HEK293 (cell line): ENCODE measurements around the gene RBBP8.

Experiments used
- CTCF ChIA-PET: fragments of 350-600 bp; formaldehyde crosslinking; extraction: SDS; loops from one replicate; lab custom pipeline; 2021; ENCODE audit warnings: antibody characterized with exemption; lab: Yijun Ruan, JAX
- POLR2A ChIA-PET: fragments of 300-600 bp; formaldehyde crosslinking; extraction: SDS; loops from one replicate; lab custom pipeline; 2020; ENCODE audit warnings: antibody characterized with exemption, inconsistent platforms; lab: Yijun Ruan, JAX
- H3K27ac ChIP-seq: fragments of 200-500 bp; sonication (Bioruptor generic); 2 replicates; pipeline ENCODE4 v1.5.1; 2014; ENCODE audit warnings: low read depth, low read length, control low read depth, inconsistent platforms; ENCODE audit errors: extremely low read depth
- H3K36me3 ChIP-seq, 2 experiments: fragments of 200-500 bp in 1 of 2; sonication (Bioruptor generic) in 1 of 2; 1 replicate in 1 of 2; 2 replicates in 1 of 2; pipeline ENCODE4 v1.5.1; 2014 to 2017; ENCODE audit warnings: inconsistent platforms in 2 of 2, low read length in 2 of 2; ENCODE audit not compliant: control insufficient read depth in 2 of 2, insufficient read depth in 1 of 2
- H3K4me1 ChIP-seq: fragments of 200-500 bp; sonication (Bioruptor generic); 2 replicates; pipeline ENCODE4 v1.5.1; 2014; ENCODE audit warnings: mild to moderate bottlenecking, low read length, inconsistent platforms; ENCODE audit not compliant: control insufficient read depth, insufficient read depth
- H3K4me3 ChIP-seq: 2 replicates; pipeline ENCODE4 v1.5.1; 2011; ENCODE audit warnings: low read depth, mild to moderate bottlenecking, control low read depth, low read length, moderate library complexity
- H3K9me3 ChIP-seq: fragments of 200-500 bp; sonication (Bioruptor generic); 2 replicates; pipeline ENCODE4 v1.5.1; 2014; ENCODE audit warnings: low read depth, low read length, inconsistent platforms; ENCODE audit not compliant: control insufficient read depth, insufficient read depth
- GLI4 ChIP-seq: fragments of 450-650 bp; formaldehyde crosslinking; IDR thresholded peaks from 2 replicates; pipeline ENCODE4 v1.5.1; 2016; ENCODE audit warnings: missing biosample characterization, missing genetic modification characterization
- HOXC10 ChIP-seq: sonication (generic); formaldehyde crosslinking; IDR thresholded peaks from 2 replicates; pipeline ENCODE4 v1.8.1; 2023; ENCODE audit warnings: mild to moderate bottlenecking, missing genetic modification reagents
- PRDM1 ChIP-seq: fragments of 450-650 bp; formaldehyde crosslinking; IDR thresholded peaks from 2 replicates; pipeline ENCODE4; 2016; ENCODE audit warnings: missing biosample characterization, missing genetic modification characterization
- TCF7L2 ChIP-seq: IDR thresholded peaks from 2 replicates; pipeline ENCODE4 v1.6.1; 2011; ENCODE audit warnings: low read depth, mild to moderate bottlenecking, inconsistent platforms, low read length, moderate library complexity, borderline replicate concordance
- WT1 ChIP-seq: fragments of 450-650 bp; formaldehyde crosslinking; IDR thresholded peaks from 2 replicates; pipeline ENCODE4 v1.5.1; 2016; ENCODE audit warnings: missing biosample characterization, missing genetic modification characterization
- ZEB2 ChIP-seq: fragments of 450-650 bp; formaldehyde crosslinking; IDR thresholded peaks from 2 replicates; pipeline ENCODE4 v1.5.1; 2016; ENCODE audit warnings: missing biosample characterization, missing genetic modification characterization
- ZNF121 ChIP-seq: fragments of 450-650 bp; formaldehyde crosslinking; IDR thresholded peaks from 2 replicates; pipeline ENCODE4 v1.5.1; 2016; ENCODE audit warnings: missing biosample characterization, missing genetic modification characterization
- ZNF175 ChIP-seq: fragments of 450-650 bp; formaldehyde crosslinking; IDR thresholded peaks from 2 replicates; pipeline ENCODE4 v1.5.1; 2016; ENCODE audit warnings: missing biosample characterization, missing genetic modification characterization
- ZNF221 ChIP-seq: fragments of 450-650 bp; formaldehyde crosslinking; IDR thresholded peaks from 2 replicates; pipeline ENCODE4 v1.5.1; 2017; ENCODE audit warnings: missing biosample characterization, missing genetic modification characterization, borderline replicate concordance
- ZNF23 ChIP-seq: fragments of 450-650 bp; formaldehyde crosslinking; IDR thresholded peaks from 2 replicates; pipeline ENCODE4 v1.5.1; 2016; ENCODE audit warnings: missing biosample characterization, missing genetic modification characterization, borderline replicate concordance
- ZNF24 ChIP-seq: fragments of 450-650 bp; formaldehyde crosslinking; IDR thresholded peaks from 2 replicates; pipeline ENCODE4 v1.5.1; 2016; ENCODE audit warnings: missing biosample characterization, missing genetic modification characterization
- ZNF274 ChIP-seq, 2 experiments: fragments of 200-500 bp in 1 of 2; fragments of 450-650 bp in 1 of 2; sonication (Bioruptor generic) in 1 of 2; formaldehyde crosslinking in 1 of 2; IDR thresholded peaks; 2 replicates each; pipeline versions ENCODE4 v1.5.1 to v1.6.1; 2014 to 2016; ENCODE audit warnings: borderline replicate concordance in 1 of 2, inconsistent platforms in 1 of 2, low read length in 1 of 2, missing biosample characterization in 1 of 2, missing genetic modification characterization in 1 of 2
- ZNF302 ChIP-seq: fragments of 450-650 bp; formaldehyde crosslinking; IDR thresholded peaks from 2 replicates; pipeline ENCODE4 v1.5.1; 2016; ENCODE audit warnings: missing biosample characterization, missing genetic modification characterization, low read depth
- ZNF518A ChIP-seq: fragments of 450-650 bp; formaldehyde crosslinking; conservative IDR thresholded peaks from 2 replicates; pipeline ENCODE4 v1.5.1; 2016; ENCODE audit warnings: low read depth, missing biosample characterization, missing genetic modification characterization
- ZNF529 ChIP-seq: fragments of 450-650 bp; formaldehyde crosslinking; IDR thresholded peaks from 2 replicates; pipeline ENCODE4 v1.5.1; 2017; ENCODE audit warnings: missing genetic modification characterization, missing biosample characterization; ENCODE audit not compliant: insufficient replicate concordance
- ZNF610 ChIP-seq: fragments of 450-650 bp; formaldehyde crosslinking; IDR thresholded peaks from 2 replicates; pipeline ENCODE4 v1.5.1; 2016; ENCODE audit warnings: missing biosample characterization, missing genetic modification characterization, borderline replicate concordance
- ZNF621 ChIP-seq: fragments of 450-650 bp; formaldehyde crosslinking; IDR thresholded peaks from 2 replicates; pipeline ENCODE4 v1.5.1; 2017; ENCODE audit warnings: missing biosample characterization, missing genetic modification characterization
- ZNF658 ChIP-seq: fragments of 450-650 bp; formaldehyde crosslinking; IDR thresholded peaks from 2 replicates; pipeline ENCODE4; 2016; ENCODE audit warnings: missing biosample characterization, missing genetic modification characterization
- ZNF664 ChIP-seq: fragments of 450-650 bp; formaldehyde crosslinking; IDR thresholded peaks from 2 replicates; pipeline ENCODE4 v1.5.1; 2016; ENCODE audit warnings: missing biosample characterization, missing genetic modification characterization
- ZNF785 ChIP-seq: fragments of 450-650 bp; formaldehyde crosslinking; IDR thresholded peaks from 2 replicates; pipeline ENCODE4 v1.5.1; 2016; ENCODE audit warnings: missing biosample characterization, missing genetic modification characterization
- TF ChIP-seq, protein P1 (sequence below): fragments of 450-650 bp; formaldehyde crosslinking; IDR thresholded peaks from 2 replicates; pipeline ENCODE4 v1.5.1; 2017; ENCODE audit warnings: missing biosample characterization, missing genetic modification characterization
- TF ChIP-seq, protein P2 (sequence below): fragments of 450-650 bp; formaldehyde crosslinking; IDR thresholded peaks from 2 replicates; pipeline ENCODE4 v1.5.1; 2016; ENCODE audit warnings: missing biosample characterization, missing genetic modification characterization, borderline replicate concordance
- TF ChIP-seq, protein P3 (sequence below): fragments of 450-650 bp; formaldehyde crosslinking; IDR thresholded peaks from 2 replicates; pipeline ENCODE4 v1.5.1; 2016; ENCODE audit warnings: missing biosample characterization, missing genetic modification characterization

The RBBP8 gene

DNA sequence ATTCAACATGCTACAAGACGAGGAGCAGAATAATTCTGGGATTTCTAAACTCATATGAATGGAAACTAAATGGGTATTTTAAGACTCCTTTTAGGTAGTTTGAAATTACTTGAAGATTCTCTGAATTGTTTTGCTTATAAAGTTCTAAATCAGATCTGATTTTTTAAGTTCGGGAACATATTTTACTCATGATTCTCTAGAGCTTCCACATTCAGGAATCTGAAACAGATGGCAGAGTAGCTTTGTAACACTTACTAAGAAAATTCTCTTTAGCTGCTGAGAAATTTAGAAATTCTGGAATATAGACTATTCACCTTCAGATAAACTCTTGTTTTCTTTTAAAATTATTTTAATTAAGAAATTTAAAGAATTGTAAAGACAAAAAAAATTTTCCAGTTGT is 13.7 kb downstream of the RBBP8 start (continued):
- TF ChIP-seq, protein P1, sequence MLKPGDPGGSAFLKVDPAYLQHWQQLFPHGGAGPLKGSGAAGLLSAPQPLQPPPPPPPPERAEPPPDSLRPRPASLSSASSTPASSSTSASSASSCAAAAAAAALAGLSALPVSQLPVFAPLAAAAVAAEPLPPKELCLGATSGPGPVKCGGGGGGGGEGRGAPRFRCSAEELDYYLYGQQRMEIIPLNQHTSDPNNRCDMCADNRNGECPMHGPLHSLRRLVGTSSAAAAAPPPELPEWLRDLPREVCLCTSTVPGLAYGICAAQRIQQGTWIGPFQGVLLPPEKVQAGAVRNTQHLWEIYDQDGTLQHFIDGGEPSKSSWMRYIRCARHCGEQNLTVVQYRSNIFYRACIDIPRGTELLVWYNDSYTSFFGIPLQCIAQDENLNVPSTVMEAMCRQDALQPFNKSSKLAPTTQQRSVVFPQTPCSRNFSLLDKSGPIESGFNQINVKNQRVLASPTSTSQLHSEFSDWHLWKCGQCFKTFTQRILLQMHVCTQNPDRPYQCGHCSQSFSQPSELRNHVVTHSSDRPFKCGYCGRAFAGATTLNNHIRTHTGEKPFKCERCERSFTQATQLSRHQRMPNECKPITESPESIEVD = no peak
- TF ChIP-seq HOXC10 = no peak
- no peak for TF ChIP-seq ZNF610 (tag by site-specific recombination)
- no peak for TF ChIP-seq TCF7L2
- no peak for TF ChIP-seq GLI4 (tag by site-specific recombination)
- TF ChIP-seq ZNF664 (tag by site-specific recombination) = no peak
- no peak for TF ChIP-seq ZEB2 (tag by site-specific recombination)
- TF ChIP-seq ZNF221 = no peak
- no peak for TF ChIP-seq ZNF121
- TF ChIP-seq, protein P2, sequence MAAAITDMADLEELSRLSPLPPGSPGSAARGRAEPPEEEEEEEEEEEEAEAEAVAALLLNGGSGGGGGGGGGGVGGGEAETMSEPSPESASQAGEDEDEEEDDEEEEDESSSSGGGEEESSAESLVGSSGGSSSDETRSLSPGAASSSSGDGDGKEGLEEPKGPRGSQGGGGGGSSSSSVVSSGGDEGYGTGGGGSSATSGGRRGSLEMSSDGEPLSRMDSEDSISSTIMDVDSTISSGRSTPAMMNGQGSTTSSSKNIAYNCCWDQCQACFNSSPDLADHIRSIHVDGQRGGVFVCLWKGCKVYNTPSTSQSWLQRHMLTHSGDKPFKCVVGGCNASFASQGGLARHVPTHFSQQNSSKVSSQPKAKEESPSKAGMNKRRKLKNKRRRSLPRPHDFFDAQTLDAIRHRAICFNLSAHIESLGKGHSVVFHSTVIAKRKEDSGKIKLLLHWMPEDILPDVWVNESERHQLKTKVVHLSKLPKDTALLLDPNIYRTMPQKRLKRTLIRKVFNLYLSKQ (tag by site-specific recombination) = no peak
- TF ChIP-seq ZNF658 (tag by site-specific recombination) = no peak
- no peak for TF ChIP-seq ZNF23 (tag by site-specific recombination)
- no peak for TF ChIP-seq ZNF175 (tag by site-specific recombination)
- no peak for TF ChIP-seq ZNF24 (tag by site-specific recombination)

DNA sequence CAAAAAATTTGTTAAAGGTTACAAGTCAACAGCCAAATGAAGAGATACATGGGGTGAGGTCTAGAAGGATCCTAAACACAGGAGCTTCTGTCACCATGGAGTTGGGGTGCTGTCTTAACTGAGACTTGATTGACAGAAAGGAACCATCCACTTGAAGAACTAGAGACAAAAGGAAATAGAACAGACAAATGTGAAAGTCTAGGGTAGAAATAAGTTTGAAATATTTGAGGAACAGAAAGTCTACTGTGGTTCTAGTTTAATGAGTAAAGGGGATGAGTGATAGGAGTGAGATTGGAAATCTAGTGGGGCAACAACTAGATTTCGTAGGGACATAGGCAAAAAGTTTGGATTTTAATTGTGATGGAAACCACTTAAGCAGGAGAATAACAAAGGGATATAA is 18.7 kb downstream of the RBBP8 start:
- H3K36me3 ChIP-seq = peaks cover 35 to 76% of the 10 kb centered on the region in 2 experiments
- no peaks in the 10 kb centered on the region for H3K9me3 ChIP-seq
- TF ChIP-seq, protein P3, sequence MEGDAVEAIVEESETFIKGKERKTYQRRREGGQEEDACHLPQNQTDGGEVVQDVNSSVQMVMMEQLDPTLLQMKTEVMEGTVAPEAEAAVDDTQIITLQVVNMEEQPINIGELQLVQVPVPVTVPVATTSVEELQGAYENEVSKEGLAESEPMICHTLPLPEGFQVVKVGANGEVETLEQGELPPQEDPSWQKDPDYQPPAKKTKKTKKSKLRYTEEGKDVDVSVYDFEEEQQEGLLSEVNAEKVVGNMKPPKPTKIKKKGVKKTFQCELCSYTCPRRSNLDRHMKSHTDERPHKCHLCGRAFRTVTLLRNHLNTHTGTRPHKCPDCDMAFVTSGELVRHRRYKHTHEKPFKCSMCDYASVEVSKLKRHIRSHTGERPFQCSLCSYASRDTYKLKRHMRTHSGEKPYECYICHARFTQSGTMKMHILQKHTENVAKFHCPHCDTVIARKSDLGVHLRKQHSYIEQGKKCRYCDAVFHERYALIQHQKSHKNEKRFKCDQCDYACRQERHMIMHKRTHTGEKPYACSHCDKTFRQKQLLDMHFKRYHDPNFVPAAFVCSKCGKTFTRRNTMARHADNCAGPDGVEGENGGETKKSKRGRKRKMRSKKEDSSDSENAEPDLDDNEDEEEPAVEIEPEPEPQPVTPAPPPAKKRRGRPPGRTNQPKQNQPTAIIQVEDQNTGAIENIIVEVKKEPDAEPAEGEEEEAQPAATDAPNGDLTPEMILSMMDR (tag by site-specific recombination) = no peak
- TF ChIP-seq ZNF621 (tag by site-specific recombination) = no peak
- TF ChIP-seq ZNF274 (IDR thresholded peaks at IDR 0.05; ENCODE audit: low read length) = no peak
- no peak for TF ChIP-seq ZNF274 (tag by site-specific recombination; IDR thresholded peaks at IDR 0.05; ENCODE audit: borderline replicate concordance)
- no peak for TF ChIP-seq ZNF302 (tag by site-specific recombination)
- no peak for TF ChIP-seq ZNF24 (tag by site-specific recombination)
- TF ChIP-seq ZNF518A (tag by site-specific recombination) = no peak
- no peak for TF ChIP-seq PRDM1 (tag by site-specific recombination)
- no peak for TF ChIP-seq WT1
- TF ChIP-seq ZNF785 (tag by site-specific recombination) = no peak
- no peak for TF ChIP-seq ZNF529 (tag by site-specific recombination)
- no peak overlapping the region for H3K27ac ChIP-seq
- H3K4me1 ChIP-seq = no peaks in the 10 kb centered on the region
- ChIA-PET CTCF (no interaction called here), POLR2A (no interaction called here)
- no peak overlapping the region for H3K4me3 ChIP-seq
